ENCODE results near the gene PPP1R11. TPM values are rescaled to one million over a fixed set of nuclear protein-coding genes. Genes with fewer than 3 reads are reported as not detected.

Gene PPP1R11
- total and polyA plus RNA-seq, 4 donors: 29.2 to 81.7 (median 55.8) TPM

GRCh38 chr6:30075094-30075789 is 8.2 kb downstream of the PPP1R11 start, which contains the start of gene RNF39:
TSS of gene RNF39 (minus strand) at chr6:30075769. CDS start at chr6:30075585, 184 bp downstream.
- TF ChIP-seq CTCF (IDR thresholded peaks at IDR 0.05; ENCODE audit: control extremely low read depth, extremely low read depth): no peak
- DNase-seq (no peak), ATAC-seq (ENCODE audit: insufficient read depth, low FRiP score) (peak; percentile 5)
- Histone ChIP-seq H3K36me3 (ENCODE audit: control insufficient read depth in 4 of 4, insufficient read depth in 4 of 4, low read length in 4 of 4) (peaks cover 0 to 4% (median 0%) of the 10 kb centered on the region in 4 donors), H3K9ac (ENCODE audit: insufficient read depth in 1 of 2, low read length in 2 of 2) (no peak within 1 kb of the TSS), H3K27ac (ENCODE audit: low read depth in 1 of 2, low read length in 1 of 2) (peak within 1 kb of the TSS in 1 of 2 donors; percentile 4), H3K4me1 (ENCODE audit: control insufficient read depth in 5 of 5, insufficient read depth in 5 of 5, low read length in 5 of 5) (peaks cover 0 to 27% (median 0%) of the 10 kb centered on the region in 5 donors), H3K9me3 (ENCODE audit: control insufficient read depth in 4 of 4, insufficient read depth in 3 of 4, low read length in 3 of 4) (no peaks in the 10 kb centered on the region), H3K4me3 (peak within 1 kb of the TSS; percentile 30), H3K27me3 (ENCODE audit: control insufficient read depth in 3 of 3, insufficient read depth in 3 of 3, low read length in 2 of 3) (peaks cover 0 to 76% (median 68%) of the 10 kb centered on the region in 3 donors)
- 2% methylated on average over 59 to 64 of the region's 64 CpGs for WGBS, 2 donors

GRCh38 chr6:30075790-30076732 is 9.1 kb downstream of the PPP1R11 start:
- peak; percentile 2 for TF ChIP-seq CTCF (IDR thresholded peaks at IDR 0.05; ENCODE audit: control extremely low read depth, extremely low read depth)
- no peaks in the 10 kb centered on the region for H3K9me3 ChIP-seq (ENCODE audit: control insufficient read depth in 4 of 4, insufficient read depth in 3 of 4, low read length in 3 of 4)
- peaks cover 0 to 76% (median 64%) of the 10 kb centered on the region in 3 donors for H3K27me3 ChIP-seq (ENCODE audit: control insufficient read depth in 3 of 3, insufficient read depth in 3 of 3, low read length in 2 of 3)
- DNase-seq (peak in 1 of 3 donors; percentile 27), ATAC-seq (ENCODE audit: insufficient read depth, low FRiP score) (peak; percentile 80)
- no peaks in the 10 kb centered on the region for H3K36me3 ChIP-seq (ENCODE audit: control insufficient read depth in 4 of 4, insufficient read depth in 4 of 4, low read length in 4 of 4)
- peak overlapping the region in 1 of 2 donors; percentile 4 for H3K27ac ChIP-seq (ENCODE audit: low read depth in 1 of 2, low read length in 1 of 2)
- WGBS, 2 donors: 30 to 33% methylated on average over 22 of the region's 22 CpGs
- H3K9ac ChIP-seq (ENCODE audit: insufficient read depth in 1 of 2, low read length in 2 of 2): no peak overlapping the region
- no peak overlapping the region for H3K4me3 ChIP-seq
- peaks cover 0 to 27% (median 0%) of the 10 kb centered on the region in 5 donors for H3K4me1 ChIP-seq (ENCODE audit: control insufficient read depth in 5 of 5, insufficient read depth in 5 of 5, low read length in 5 of 5)

GRCh38 chr6:30077218-30077617 is 10.2 kb downstream of the PPP1R11 start:
- no peak for TF ChIP-seq CTCF (IDR thresholded peaks at IDR 0.05; ENCODE audit: control extremely low read depth, extremely low read depth)
- Histone ChIP-seq H3K27ac (ENCODE audit: low read depth in 1 of 2, low read length in 1 of 2) (no peak overlapping the region), H3K9me3 (ENCODE audit: control insufficient read depth in 4 of 4, insufficient read depth in 3 of 4, low read length in 3 of 4) (no peaks in the 10 kb centered on the region), H3K27me3 (ENCODE audit: control insufficient read depth in 3 of 3, insufficient read depth in 3 of 3, low read length in 2 of 3) (peaks cover 0 to 69% (median 55%) of the 10 kb centered on the region in 3 donors), H3K4me3 (no peak overlapping the region), H3K4me1 (ENCODE audit: control insufficient read depth in 5 of 5, insufficient read depth in 5 of 5, low read length in 5 of 5) (peaks cover 0 to 21% (median 0%) of the 10 kb centered on the region in 5 donors), H3K9ac (ENCODE audit: insufficient read depth in 1 of 2, low read length in 2 of 2) (no peak overlapping the region), H3K36me3 (ENCODE audit: control insufficient read depth in 4 of 4, insufficient read depth in 4 of 4, low read length in 4 of 4) (no peaks in the 10 kb centered on the region)
- ATAC-seq (ENCODE audit: insufficient read depth, low FRiP score): no peak
- DNase-seq: no peak
- 45 to 48% methylated on average over 4 of the region's 4 CpGs for WGBS, 2 donors

All from lung (tissue), 12 donors.